Measurements from ENCODE around the gene CPM.

Gene CPM

DNA sequence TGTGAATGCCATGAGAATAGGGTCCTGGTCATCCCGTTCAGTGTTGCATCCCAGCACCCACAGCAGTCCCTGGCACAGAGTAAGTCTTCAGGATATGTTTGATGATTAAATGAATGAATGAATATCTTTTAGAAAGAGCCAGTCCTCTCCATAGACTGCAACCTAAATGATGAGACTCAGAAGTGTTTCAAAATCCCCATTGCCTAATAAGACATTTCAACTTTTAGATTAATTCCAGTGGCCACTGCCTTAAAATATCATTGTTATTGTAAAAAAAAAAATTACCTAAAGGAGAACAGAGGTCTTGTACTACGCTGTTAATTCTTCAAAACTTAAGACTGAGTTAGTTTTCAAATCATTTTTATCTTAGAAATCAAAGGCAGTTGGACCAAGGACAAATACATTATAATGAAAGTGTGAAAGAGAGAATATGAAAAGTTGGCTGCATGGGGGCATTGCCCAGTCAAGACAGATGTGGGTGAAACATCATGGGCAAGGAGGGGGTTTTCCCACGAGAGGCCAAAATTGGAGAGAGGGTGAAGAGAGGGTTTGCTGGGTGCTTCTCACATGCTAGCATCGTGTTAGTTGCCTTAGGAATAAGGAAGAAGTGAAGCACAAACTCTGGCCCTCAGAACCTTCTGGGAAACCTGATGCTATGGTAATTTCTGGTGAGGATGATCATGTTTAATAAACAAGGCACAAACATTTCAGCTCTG lies 26.3 kb upstream of the CPM start:
- CTCF ChIA-PET = no interaction called here
- TF ChIP-seq, protein P1, sequence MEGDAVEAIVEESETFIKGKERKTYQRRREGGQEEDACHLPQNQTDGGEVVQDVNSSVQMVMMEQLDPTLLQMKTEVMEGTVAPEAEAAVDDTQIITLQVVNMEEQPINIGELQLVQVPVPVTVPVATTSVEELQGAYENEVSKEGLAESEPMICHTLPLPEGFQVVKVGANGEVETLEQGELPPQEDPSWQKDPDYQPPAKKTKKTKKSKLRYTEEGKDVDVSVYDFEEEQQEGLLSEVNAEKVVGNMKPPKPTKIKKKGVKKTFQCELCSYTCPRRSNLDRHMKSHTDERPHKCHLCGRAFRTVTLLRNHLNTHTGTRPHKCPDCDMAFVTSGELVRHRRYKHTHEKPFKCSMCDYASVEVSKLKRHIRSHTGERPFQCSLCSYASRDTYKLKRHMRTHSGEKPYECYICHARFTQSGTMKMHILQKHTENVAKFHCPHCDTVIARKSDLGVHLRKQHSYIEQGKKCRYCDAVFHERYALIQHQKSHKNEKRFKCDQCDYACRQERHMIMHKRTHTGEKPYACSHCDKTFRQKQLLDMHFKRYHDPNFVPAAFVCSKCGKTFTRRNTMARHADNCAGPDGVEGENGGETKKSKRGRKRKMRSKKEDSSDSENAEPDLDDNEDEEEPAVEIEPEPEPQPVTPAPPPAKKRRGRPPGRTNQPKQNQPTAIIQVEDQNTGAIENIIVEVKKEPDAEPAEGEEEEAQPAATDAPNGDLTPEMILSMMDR (IDR thresholded peaks at IDR 0.05; ENCODE audit: insufficient read depth, low read length, missing control alignments) = no peak
- POLR2A ChIA-PET = no interaction called here
- no peak overlapping the region for H3K4me3 ChIP-seq (ENCODE audit: low read depth, low read length)
- DNase-seq (ENCODE audit: low read depth, low spot score) = no peak

DNA sequence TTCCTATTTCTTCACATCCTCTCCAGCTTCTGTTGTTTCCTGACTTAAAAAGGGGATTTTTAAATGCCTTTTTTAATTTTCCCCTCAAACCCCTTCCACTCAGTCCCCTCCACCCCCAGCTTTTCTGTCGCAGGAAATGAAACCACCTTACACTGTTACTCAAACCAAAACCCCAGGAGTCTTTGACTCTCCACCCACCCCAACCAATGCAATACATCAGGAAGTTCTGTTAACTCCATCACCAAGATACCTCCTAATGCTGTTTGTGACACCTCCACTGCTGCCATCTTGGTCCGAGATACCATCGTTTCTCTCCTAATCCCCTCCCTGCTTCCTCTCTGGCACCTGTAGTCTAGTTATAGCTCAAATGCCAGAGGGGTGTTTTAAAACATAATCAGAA lies 25.4 kb upstream of the CPM start:
- CTCF ChIA-PET = interaction anchor here (1.1 kb wide), 1 partner anchor 112 kb away, joined by 4 read pairs; no protein-coding TSS in a partner anchor
- DNase-seq (ENCODE audit: low read depth, low spot score) = no peak
- H3K4me3 ChIP-seq (ENCODE audit: low read depth, low read length) = no peak overlapping the region
- POLR2A ChIA-PET = no interaction called here
- TF ChIP-seq, protein P1 (IDR thresholded peaks at IDR 0.05; ENCODE audit: insufficient read depth, low read length, missing control alignments) = no peak

DNA sequence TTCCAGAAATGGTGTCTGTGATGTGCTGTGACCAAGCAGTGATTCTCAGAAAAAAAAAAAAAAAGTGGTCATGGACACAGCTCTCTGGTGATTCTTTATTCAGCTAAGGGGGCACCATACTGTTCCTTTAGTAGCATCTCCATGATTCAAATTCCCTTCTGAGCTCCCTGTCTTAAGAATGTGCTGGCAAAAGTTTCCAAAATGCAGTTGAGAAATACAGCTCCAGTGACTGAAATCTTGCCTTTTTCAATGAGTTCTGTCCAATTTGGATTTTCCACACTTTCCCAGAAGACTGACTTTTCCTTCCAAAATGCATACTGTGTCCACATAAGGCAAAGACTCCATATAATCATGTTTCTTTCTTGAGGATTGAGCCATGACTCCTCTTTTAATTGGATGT lies 24.3 kb upstream of the CPM start:
- ChIA-PET POLR2A (no interaction called here), CTCF (no interaction called here)
- no peak overlapping the region for H3K4me3 ChIP-seq (ENCODE audit: low read depth, low read length)
- TF ChIP-seq, protein P1 (IDR thresholded peaks at IDR 0.05; ENCODE audit: insufficient read depth, low read length, missing control alignments) = no peak
- DNase-seq (ENCODE audit: low read depth, low spot score) = no peak

DNA sequence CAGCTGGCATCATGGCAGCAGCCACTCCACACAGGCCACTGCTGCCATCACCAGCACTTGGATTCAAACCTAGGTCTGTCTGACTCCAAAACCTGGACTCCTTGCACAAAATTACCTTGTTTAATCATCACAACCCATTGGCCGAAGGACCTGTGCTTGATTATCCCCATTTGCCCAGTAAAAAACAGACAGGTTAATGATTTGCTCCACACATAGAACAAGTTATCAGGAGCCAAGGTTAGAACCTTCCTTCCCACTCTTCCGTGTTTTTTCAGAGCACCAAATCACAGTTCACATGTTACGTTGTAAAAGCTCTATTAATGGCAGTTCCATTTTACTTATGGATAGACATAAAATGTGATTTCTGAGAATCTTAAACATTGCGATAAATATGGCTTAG lies 23.5 kb upstream of the CPM start:
- TF ChIP-seq, protein P1 (IDR thresholded peaks at IDR 0.05; ENCODE audit: insufficient read depth, low read length, missing control alignments) = no peak
- CTCF ChIA-PET = no interaction called here
- no peak for DNase-seq (ENCODE audit: low read depth, low spot score)
- POLR2A ChIA-PET = no interaction called here
- no peak overlapping the region for H3K4me3 ChIP-seq (ENCODE audit: low read depth, low read length)

DNA sequence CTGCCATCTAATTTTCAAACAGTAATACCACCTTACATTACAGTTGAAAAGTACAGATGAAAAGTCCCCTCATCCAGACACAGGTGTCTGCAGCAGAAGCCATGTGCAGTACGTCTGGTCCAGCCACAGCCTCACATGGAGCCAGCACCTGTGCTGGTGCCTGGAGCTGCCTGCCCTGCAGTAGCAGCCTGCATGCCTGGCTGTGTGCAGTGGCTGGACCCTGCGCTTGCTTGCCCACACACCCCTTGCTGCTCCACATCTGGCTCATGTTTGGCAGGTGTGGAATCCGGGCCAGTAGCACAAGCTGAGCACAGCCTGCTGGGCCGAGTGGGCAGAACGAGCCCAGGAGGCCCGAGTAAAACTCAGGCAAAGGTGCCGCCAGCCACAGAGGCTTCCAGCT lies 21.8 kb upstream of the CPM start:
- TF ChIP-seq, protein P1 (IDR thresholded peaks at IDR 0.05; ENCODE audit: insufficient read depth, low read length, missing control alignments) = no peak
- ChIA-PET CTCF (no interaction called here), POLR2A (no interaction called here)
- no peak overlapping the region for H3K4me3 ChIP-seq (ENCODE audit: low read depth, low read length)
- DNase-seq (ENCODE audit: low read depth, low spot score) = no peak

DNA sequence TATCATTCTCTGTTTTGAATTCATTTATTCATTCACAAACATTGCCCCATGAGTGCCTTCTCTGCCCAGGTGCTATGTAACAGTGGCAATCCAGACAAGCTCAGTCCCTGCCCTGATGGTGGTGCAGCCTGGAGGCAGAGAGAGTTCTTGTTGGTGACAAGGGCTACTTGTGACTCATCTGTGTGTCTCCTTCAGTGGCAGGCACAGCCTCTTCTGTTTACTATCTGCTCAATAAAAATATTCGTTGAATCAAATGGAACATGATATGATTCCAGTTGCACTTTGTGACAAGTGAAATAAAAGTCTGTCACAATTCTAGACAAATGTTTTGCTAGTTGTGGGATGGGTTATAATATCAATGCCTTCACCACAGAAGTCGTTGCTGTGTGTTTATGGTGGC lies 20.6 kb upstream of the CPM start:
- no peak overlapping the region for H3K4me3 ChIP-seq (ENCODE audit: low read depth, low read length)
- DNase-seq (ENCODE audit: low read depth, low spot score) = no peak
- POLR2A ChIA-PET = no interaction called here
- CTCF ChIA-PET = interaction anchor here (1.5 kb wide), 1 partner anchor 35 kb away, joined by 3 read pairs; no protein-coding TSS in a partner anchor
- TF ChIP-seq, protein P1 (IDR thresholded peaks at IDR 0.05; ENCODE audit: insufficient read depth, low read length, missing control alignments) = no peak
